GM19035 (cell line): Measurements from ENCODE around the gene PODXL2.
A peak's percentile ranks its signal among the peaks of the same experiment; 100 is the strongest.

Experiments used
- ATAC-seq: cut with Tn5 transposase; IDR thresholded peaks from one replicate; pipeline ENCODE4 v1.9.1; 2021; ENCODE audit not compliant: unreplicated experiment

PODXL2 gene

GRCh38 chr3:127628788-127629466 is at the start of gene PODXL2:
TSS of gene PODXL2 (plus strand) at chr3:127629185. CDS start at chr3:127629220, 35 bp downstream.
- ATAC-seq, result peak; percentile 49

GRCh38 chr3:127580327-127581060 is 48.5 kb upstream of the PODXL2 start:
- no peak for ATAC-seq

- ATAC-seq, result no peak
Measured at GRCh38 chr3:127584734-127585133, 44.3 kb upstream of the PODXL2 start.

- ATAC-seq, result no peak
Measured at GRCh38 chr3:127585163-127585812, 43.7 kb upstream of the PODXL2 start.

GRCh38 chr3:127585813-127586413 is 43.1 kb upstream of the PODXL2 start:
- ATAC-seq, result no peak

- ATAC-seq, result no peak
Measured at GRCh38 chr3:127587876-127588275, 41.1 kb upstream of the PODXL2 start.

GRCh38 chr3:127588806-127589577 is 40.0 kb upstream of the PODXL2 start:
- ATAC-seq, result no peak

- ATAC-seq, result peak; percentile 10
Measured at GRCh38 chr3:127589600-127590281, 39.2 kb upstream of the PODXL2 start.

- peak; percentile 36 for ATAC-seq
Measured at GRCh38 chr3:127590282-127590592, 38.7 kb upstream of the PODXL2 start.

GRCh38 chr3:127590593-127591465 is 38.2 kb upstream of the PODXL2 start, which contains the start of gene TPRA1:
TSS of gene TPRA1 (minus strand) at chr3:127590733. CDS start at chr3:127580146, 10,587 bp downstream.
- peak; percentile 77 for ATAC-seq

- no peak for ATAC-seq
Measured at GRCh38 chr3:127593178-127593577, 35.8 kb upstream of the PODXL2 start.

GRCh38 chr3:127595303-127595702 is 33.7 kb upstream of the PODXL2 start:
- no peak for ATAC-seq

GRCh38 chr3:127597020-127597771 is 31.8 kb upstream of the PODXL2 start:
- no peak for ATAC-seq

- ATAC-seq, result no peak
Measured at GRCh38 chr3:127598841-127599570, 30.0 kb upstream of the PODXL2 start.

GRCh38 chr3:127600749-127601456 is 28.1 kb upstream of the PODXL2 start:
- no peak for ATAC-seq

- ATAC-seq, result no peak
Measured at GRCh38 chr3:127604035-127604434, 24.9 kb upstream of the PODXL2 start.

- no peak for ATAC-seq
Measured at GRCh38 chr3:127604546-127605165, 24.3 kb upstream of the PODXL2 start.
